K562 (cell line): ENCODE measurements around the gene SLC39A11.

Source experiments
- SPI1 ChIP-seq: IDR thresholded peaks from 2 replicates; pipeline ENCODE4 v1.6.1; 2011; ENCODE audit warnings: low read depth, low read length, control low read depth, borderline replicate concordance
- TF ChIP-seq, protein P1 (sequence below), 3 experiments: IDR thresholded peaks in 2 of 3; conservative IDR thresholded peaks in 1 of 3; 2 replicates each; pipeline ENCODE4 v1.5.1; 2011 to 2012; ENCODE audit warnings: low read length in 3 of 3, mild to moderate bottlenecking in 3 of 3, control low read depth in 2 of 3, improper control_type of control experiment in 1 of 3, inconsistent platforms in 1 of 3, low read depth in 1 of 3, mixed read lengths in 1 of 3, moderate library complexity in 1 of 3; ENCODE audit not compliant: insufficient read depth in 2 of 3

DNA sequence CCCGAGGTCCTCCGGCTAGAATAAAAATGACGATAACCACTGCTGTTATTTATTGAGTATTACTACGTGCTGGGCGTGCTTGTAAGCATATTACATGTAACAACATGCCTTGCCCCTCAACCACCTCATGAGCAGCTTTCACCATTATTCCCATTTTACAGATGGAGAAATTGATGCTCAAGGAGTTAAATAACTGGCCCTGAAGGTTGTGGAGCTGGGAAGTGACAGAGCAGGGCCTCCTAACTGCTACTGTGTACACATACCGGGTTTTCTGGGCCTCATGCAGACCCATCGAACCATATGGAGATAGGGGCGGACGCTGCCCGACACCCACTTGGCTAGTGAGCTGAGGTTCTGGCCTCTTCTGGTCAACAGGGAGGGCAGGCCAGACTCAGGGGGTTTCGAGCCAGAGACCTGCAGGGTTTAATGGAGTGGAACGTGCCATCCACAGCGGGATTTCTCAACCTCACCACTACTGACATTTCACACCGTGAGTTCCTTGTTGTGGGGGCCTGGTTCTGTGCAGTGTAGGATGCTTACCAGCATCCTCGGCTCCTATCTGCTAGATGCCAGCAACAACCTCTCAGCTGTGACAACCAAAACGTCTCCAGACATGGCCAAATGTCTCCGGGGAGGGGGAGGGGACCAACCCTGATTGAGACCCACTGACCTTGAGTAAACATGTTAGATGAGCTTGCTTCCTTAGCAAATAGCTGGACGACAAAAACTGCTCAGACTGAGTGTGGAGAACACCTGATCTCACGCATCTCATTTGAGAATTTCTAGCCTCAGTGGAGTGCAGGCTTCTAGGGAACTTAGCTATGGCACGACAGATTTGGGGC, 432.0 kb downstream of the SLC39A11 start:
- TF ChIP-seq, protein P1, sequence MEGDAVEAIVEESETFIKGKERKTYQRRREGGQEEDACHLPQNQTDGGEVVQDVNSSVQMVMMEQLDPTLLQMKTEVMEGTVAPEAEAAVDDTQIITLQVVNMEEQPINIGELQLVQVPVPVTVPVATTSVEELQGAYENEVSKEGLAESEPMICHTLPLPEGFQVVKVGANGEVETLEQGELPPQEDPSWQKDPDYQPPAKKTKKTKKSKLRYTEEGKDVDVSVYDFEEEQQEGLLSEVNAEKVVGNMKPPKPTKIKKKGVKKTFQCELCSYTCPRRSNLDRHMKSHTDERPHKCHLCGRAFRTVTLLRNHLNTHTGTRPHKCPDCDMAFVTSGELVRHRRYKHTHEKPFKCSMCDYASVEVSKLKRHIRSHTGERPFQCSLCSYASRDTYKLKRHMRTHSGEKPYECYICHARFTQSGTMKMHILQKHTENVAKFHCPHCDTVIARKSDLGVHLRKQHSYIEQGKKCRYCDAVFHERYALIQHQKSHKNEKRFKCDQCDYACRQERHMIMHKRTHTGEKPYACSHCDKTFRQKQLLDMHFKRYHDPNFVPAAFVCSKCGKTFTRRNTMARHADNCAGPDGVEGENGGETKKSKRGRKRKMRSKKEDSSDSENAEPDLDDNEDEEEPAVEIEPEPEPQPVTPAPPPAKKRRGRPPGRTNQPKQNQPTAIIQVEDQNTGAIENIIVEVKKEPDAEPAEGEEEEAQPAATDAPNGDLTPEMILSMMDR (IDR thresholded peaks at IDR 0.05 in 2 of 3, conservative IDR thresholded peaks at IDR 0.05 in 1 of 3; ENCODE audit: insufficient read depth in 2 of 3, low read depth in 1 of 3, low read length in 3 of 3), result no peak
- no peak for TF ChIP-seq SPI1
